Epithelial cell of umbilical artery (primary cell): Measurements from ENCODE around the gene HCAR2. TPM values are rescaled to one million over a fixed set of nuclear protein-coding genes. Genes with fewer than 3 reads are reported as not detected.

ENCODE experiments used
- total RNA-seq: library from RNA; depleted of rRNA; stranded (reverse); fragments of >200 nt; gene quantifications from 2 replicates; pipeline ENCODE4 v1.2.3, GENCODE V29; 2014

The HCAR2 gene
- total RNA-seq = not detected in 2 replicates

DNA sequence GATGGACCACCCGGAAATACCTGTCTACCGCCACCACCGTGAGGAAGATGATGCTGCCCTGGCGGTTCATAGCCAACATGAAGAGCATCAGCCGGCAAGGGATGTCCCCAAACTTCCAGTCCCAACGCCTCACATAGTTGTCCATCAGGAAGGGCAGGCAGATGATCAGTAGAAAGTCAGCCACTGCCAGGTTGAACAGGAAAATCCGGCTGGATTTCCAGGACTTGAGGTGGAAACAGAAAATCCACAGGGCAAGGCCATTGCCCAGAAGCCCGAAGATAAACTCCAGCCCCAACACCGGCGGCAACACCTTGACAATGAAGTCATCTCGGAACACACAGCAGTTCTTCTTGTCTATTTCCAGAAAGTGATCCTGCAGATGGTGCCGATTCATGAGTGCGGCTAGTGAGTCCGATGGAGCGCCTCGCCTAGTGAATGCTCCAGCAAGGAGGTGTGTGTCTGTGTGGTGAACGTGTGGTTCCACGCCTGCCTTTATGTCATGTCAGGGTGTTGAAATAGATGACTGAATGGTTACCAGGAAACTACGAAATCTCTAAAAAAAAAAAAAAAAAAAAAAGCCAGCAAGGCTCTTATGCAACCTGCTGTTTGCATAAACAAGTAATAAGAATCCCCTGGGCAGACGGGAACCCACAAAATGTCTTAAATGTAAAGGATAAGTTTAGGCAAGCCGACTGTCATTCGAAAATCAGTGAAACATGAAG, at the start of gene HCAR2:
Gene HCAR2 (minus strand): TSS at position 468 of the 722 bp plus-strand sequence. CDS start 74 bp downstream, at position 394.

DNA sequence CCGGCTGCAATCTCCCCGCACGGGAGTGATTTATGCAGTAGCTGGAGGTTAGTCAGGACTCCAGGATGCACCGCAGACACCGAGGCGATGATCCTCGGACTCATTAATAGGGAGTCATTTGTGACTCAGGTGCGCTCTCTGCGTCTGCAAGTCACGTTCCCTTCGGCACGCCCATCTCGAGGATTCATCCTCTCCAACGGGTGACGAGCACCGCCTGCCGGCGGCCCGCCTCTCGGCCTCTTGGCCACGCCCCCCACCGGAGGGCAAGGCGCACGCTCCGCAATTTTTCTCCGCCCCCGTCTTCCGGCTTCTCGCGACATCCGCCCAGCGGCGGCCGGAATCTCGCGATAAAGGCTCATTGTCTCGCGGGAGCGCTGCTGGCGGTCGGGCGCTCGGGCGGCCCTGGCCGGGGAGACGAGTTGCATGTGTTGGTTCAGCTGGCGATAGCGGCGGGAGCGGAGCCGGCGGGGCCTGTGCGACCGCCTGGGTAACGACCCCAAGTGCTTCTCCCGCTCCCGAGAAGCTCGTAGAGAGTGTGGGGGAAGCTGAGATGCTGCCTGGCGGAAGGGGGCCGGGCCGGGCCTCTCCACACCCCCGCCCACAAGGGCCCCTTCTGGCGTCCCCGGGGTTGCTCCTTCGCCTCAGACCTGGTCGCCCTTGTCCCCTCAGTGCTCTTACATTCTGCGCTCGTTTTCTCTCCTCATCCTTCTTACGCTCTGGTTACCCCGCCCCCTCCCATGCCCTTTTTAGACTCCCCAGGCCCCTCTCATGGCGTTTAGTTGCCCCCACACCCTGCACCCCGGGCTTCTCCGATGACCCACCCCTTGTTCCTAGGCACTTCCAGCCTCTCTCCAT, 49.5 kb upstream of the HCAR2 start, which contains the start of gene DENR:
Gene DENR (plus strand): TSS at position 361 of the 855 bp plus-strand sequence. CDS start 878 bp downstream, outside the sequence.

DNA sequence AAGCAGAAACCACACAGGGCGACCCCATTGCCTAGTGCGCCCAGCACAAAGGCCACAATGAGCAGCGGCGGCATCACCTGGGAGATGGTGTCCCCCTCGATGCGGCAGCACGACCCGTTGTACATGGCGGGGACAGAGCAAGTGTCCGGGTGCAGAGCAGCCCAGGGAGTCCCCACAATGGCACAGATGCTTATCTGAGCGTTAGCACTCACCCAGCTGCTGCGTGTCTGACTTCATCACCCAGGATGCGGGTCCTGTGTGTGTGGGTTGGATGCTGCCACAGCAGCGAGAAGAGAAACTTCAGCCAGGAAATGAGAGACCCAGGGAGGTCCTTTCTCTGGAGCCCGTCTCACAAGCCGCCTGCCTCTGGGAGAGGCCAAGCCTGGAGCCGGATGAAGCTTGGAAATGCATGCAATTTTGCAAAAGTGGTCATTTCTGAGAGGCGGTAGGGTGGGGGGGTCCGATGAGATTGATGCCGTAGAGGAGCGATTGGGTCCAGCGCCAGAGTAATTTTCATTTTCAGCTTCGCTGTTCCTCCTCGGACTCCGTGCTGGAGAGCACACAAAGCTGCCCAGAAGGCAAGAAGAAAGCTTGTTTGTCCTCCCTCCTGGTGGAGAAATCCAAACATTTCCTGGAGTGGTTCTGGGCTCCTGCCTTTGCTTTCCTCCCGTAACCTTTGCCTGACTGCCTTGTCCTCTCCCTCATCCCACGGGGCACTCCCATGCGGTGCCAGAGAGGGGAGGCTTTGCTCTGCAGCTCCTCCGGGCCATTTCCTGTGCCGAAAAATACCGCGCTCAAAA, 27.3 kb upstream of the HCAR2 start, which contains the start of gene HCAR1:
Gene HCAR1 (minus strand): TSS at position 630 of the 800 bp plus-strand sequence. CDS start 505 bp downstream, at position 125.

DNA sequence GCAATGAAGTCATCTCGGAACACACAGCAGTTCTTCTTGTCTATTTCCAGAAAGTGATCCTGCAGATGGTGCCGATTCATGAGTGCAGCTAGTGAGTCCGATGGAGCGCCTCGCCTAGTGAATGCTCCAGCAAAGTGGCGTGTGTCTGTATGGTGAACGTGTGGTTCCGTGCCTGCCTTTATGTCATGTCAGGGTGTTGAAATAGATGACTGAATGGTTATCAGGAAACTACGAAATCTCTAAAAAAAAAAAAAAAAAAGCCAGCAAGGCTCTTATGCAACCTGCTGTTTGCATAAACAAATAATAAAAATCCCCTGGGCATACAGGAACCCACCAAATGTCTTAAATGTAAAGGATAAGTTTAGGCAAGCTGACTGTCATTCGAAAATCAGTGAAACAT, 13.5 kb upstream of the HCAR2 start, which contains the start of gene HCAR3:
Gene HCAR3 (minus strand): TSS at position 154 of the 400 bp plus-strand sequence. CDS start 74 bp downstream, at position 80.

Other genes with a start within 250 kb of the HCAR2 start
- 15.9 and 16.1 TPM in 2 replicates for gene ZCCHC8, start 202.4 kb downstream of the HCAR2 start, total RNA-seq
- gene RSRC2, start 176.4 kb downstream of the HCAR2 start, total RNA-seq = 30.2 and 56.1 TPM in 2 replicates
- gene KNTC1, start 176.1 kb downstream of the HCAR2 start, total RNA-seq = 28.9 and 37.4 TPM in 2 replicates
- not detected in 2 replicates for gene HCAR3, start 13.5 kb upstream of the HCAR2 start, total RNA-seq
- not detected in 2 replicates for gene HCAR1, start 27.5 kb upstream of the HCAR2 start, total RNA-seq
- 35.1 and 45.4 TPM in 2 replicates for gene DENR, start 49.5 kb upstream of the HCAR2 start, total RNA-seq
- 0.30 and 0.65 TPM in 2 replicates for gene CCDC62, start 71.2 kb upstream of the HCAR2 start, total RNA-seq
- gene HIP1R, start 132.1 kb upstream of the HCAR2 start, total RNA-seq = 121 and 122 TPM in 2 replicates
- gene VPS37B, start 192.8 kb upstream of the HCAR2 start, total RNA-seq = 14.3 and 17.9 TPM in 2 replicates